HEK293 (cell line): ENCODE results near the gene CRYBA4.

Experiments used
- YY1 ChIP-seq: fragments of 450-650 bp; formaldehyde crosslinking; IDR thresholded peaks from 2 replicates; pipeline ENCODE4 v1.5.1; 2018; ENCODE audit warnings: missing biosample characterization, missing genetic modification characterization
- ZNF114 ChIP-seq: fragments of 450-650 bp; formaldehyde crosslinking; IDR thresholded peaks from 2 replicates; pipeline ENCODE4 v1.5.0; 2017; ENCODE audit warnings: missing biosample characterization, missing genetic modification characterization
- ZNF146 ChIP-seq: fragments of 450-650 bp; formaldehyde crosslinking; IDR thresholded peaks from 2 replicates; pipeline ENCODE4 v1.5.1; 2016; ENCODE audit warnings: missing biosample characterization, missing genetic modification characterization
- ZNF184 ChIP-seq: fragments of 450-650 bp; IDR thresholded peaks from 2 replicates; pipeline ENCODE4 v1.5.1; 2018; ENCODE audit warnings: missing biosample characterization, mild to moderate bottlenecking, missing genetic modification characterization
- ZNF274 ChIP-seq, 2 experiments: fragments of 200-500 bp in 1 of 2; fragments of 450-650 bp in 1 of 2; sonication (Bioruptor generic) in 1 of 2; formaldehyde crosslinking in 1 of 2; IDR thresholded peaks; 2 replicates each; pipeline versions ENCODE4 v1.5.1 to v1.6.1; 2014 to 2016; ENCODE audit warnings: borderline replicate concordance in 1 of 2, inconsistent platforms in 1 of 2, low read length in 1 of 2, missing biosample characterization in 1 of 2, missing genetic modification characterization in 1 of 2
- ZNF335 ChIP-seq: fragments of 450-650 bp; formaldehyde crosslinking; conservative IDR thresholded peaks from 2 replicates; pipeline ENCODE4 v1.5.1; 2016; ENCODE audit warnings: missing biosample characterization, missing genetic modification characterization
- ZNF391 ChIP-seq: fragments of 450-650 bp; formaldehyde crosslinking; IDR thresholded peaks from 2 replicates; pipeline ENCODE4 v1.5.1; 2016; ENCODE audit warnings: low read depth, missing biosample characterization, missing genetic modification characterization, borderline replicate concordance
- ZNF521 ChIP-seq: fragments of 450-650 bp; formaldehyde crosslinking; IDR thresholded peaks from 2 replicates; pipeline ENCODE4 v1.5.1; 2017; ENCODE audit warnings: missing biosample characterization, mild to moderate bottlenecking, missing genetic modification characterization
- TF ChIP-seq, protein P1 (sequence below): fragments of 450-650 bp; formaldehyde crosslinking; IDR thresholded peaks from 2 replicates; pipeline ENCODE4 v1.5.1; 2016; ENCODE audit warnings: missing biosample characterization, missing genetic modification characterization
- TF ChIP-seq, protein P2 (sequence below): fragments of 450-650 bp; formaldehyde crosslinking; IDR thresholded peaks from 2 replicates; pipeline ENCODE4 v1.5.1; 2016; ENCODE audit warnings: missing biosample characterization, missing genetic modification characterization
- TF ChIP-seq, protein P3 (sequence below): fragments of 450-650 bp; formaldehyde crosslinking; IDR thresholded peaks from 2 replicates; pipeline ENCODE4 v1.5.1; 2016; ENCODE audit warnings: missing biosample characterization, missing genetic modification characterization, borderline replicate concordance
- TF ChIP-seq, protein P4 (sequence below): IDR thresholded peaks from 2 replicates; pipeline ENCODE4 v1.6.1; 2011; ENCODE audit warnings: mild to moderate bottlenecking, low read depth, low read length, borderline replicate concordance
- TF ChIP-seq, protein P5 (sequence below): fragments of 450-650 bp; formaldehyde crosslinking; IDR thresholded peaks from 2 replicates; pipeline ENCODE4 v1.5.1; 2016; ENCODE audit warnings: missing biosample characterization, missing genetic modification characterization

DNA sequence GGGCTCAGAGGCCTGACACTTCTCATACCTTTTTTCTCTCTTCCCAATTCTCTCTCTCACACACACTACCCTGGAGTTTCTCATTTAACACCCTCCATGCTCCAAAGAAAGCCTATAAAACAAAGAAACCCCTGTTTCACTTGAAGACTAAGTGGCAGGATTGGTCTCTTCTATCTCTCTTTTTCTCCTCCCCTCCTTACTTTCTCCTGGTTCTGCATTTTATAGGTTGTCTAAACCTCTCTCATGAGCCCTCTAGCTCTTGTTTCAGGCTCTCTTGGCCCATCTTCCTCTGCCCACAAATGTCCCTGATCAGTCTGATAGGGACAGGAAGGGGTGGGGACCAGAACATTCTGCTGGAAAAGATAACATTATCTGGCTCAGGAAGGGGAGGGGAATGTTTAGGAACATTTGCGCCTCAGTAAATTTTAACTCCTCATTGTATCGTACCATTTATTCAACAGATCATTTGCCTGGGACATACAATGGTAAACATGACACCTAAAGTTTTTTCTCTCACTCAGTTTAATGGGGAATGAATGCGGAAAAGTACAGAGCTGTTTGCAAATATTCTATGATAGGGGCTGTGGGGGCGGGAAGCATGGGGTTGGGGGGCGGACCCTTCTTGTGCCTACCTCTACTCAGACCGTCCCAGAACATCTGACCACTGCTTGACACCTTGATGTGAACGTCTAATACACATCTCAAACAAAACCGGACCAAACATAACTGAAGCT, 10.8 kb downstream of the CRYBA4 start:
- no peak for TF ChIP-seq ZNF335
- no peak for TF ChIP-seq ZNF391
- TF ChIP-seq, protein P1, sequence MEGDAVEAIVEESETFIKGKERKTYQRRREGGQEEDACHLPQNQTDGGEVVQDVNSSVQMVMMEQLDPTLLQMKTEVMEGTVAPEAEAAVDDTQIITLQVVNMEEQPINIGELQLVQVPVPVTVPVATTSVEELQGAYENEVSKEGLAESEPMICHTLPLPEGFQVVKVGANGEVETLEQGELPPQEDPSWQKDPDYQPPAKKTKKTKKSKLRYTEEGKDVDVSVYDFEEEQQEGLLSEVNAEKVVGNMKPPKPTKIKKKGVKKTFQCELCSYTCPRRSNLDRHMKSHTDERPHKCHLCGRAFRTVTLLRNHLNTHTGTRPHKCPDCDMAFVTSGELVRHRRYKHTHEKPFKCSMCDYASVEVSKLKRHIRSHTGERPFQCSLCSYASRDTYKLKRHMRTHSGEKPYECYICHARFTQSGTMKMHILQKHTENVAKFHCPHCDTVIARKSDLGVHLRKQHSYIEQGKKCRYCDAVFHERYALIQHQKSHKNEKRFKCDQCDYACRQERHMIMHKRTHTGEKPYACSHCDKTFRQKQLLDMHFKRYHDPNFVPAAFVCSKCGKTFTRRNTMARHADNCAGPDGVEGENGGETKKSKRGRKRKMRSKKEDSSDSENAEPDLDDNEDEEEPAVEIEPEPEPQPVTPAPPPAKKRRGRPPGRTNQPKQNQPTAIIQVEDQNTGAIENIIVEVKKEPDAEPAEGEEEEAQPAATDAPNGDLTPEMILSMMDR (tag by site-specific recombination) = no peak
- no peak for TF ChIP-seq ZNF274 (IDR thresholded peaks at IDR 0.05; ENCODE audit: low read length)
- no peak for TF ChIP-seq ZNF274 (tag by site-specific recombination; IDR thresholded peaks at IDR 0.05; ENCODE audit: borderline replicate concordance)
- TF ChIP-seq, protein P2, sequence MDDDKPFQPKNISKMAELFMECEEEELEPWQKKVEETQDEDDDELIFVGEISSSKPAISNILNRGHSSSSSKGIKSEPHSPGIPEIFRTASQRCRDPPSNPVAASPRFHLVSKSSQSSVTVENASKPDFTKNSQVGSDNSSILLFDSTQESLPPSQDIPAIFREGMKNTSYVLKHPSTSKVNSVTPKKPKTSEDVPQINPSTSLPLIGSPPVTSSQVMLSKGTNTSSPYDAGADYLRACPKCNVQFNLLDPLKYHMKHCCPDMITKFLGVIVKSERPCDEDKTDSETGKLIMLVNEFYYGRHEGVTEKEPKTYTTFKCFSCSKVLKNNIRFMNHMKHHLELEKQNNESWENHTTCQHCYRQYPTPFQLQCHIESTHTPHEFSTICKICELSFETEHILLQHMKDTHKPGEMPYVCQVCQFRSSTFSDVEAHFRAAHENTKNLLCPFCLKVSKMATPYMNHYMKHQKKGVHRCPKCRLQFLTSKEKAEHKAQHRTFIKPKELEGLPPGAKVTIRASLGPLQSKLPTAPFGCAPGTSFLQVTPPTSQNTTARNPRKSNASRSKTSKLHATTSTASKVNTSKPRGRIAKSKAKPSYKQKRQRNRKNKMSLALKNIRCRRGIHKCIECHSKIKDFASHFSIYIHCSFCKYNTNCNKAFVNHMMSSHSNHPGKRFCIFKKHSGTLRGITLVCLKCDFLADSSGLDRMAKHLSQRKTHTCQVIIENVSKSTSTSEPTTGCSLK = no peak
- no peak for TF ChIP-seq ZNF184 (tag by site-specific recombination)
- TF ChIP-seq ZNF114 = no peak
- TF ChIP-seq, protein P3, sequence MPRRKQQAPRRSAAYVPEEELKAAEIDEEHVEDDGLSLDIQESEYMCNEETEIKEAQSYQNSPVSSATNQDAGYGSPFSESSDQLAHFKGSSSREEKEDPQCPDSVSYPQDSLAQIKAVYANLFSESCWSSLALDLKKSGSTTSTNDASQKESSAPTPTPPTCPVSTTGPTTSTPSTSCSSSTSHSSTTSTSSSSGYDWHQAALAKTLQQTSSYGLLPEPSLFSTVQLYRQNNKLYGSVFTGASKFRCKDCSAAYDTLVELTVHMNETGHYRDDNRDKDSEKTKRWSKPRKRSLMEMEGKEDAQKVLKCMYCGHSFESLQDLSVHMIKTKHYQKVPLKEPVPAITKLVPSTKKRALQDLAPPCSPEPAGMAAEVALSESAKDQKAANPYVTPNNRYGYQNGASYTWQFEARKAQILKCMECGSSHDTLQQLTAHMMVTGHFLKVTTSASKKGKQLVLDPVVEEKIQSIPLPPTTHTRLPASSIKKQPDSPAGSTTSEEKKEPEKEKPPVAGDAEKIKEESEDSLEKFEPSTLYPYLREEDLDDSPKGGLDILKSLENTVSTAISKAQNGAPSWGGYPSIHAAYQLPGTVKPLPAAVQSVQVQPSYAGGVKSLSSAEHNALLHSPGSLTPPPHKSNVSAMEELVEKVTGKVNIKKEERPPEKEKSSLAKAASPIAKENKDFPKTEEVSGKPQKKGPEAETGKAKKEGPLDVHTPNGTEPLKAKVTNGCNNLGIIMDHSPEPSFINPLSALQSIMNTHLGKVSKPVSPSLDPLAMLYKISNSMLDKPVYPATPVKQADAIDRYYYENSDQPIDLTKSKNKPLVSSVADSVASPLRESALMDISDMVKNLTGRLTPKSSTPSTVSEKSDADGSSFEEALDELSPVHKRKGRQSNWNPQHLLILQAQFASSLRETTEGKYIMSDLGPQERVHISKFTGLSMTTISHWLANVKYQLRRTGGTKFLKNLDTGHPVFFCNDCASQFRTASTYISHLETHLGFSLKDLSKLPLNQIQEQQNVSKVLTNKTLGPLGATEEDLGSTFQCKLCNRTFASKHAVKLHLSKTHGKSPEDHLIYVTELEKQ (tag by site-specific recombination) = no peak
- TF ChIP-seq ZNF521 (tag by site-specific recombination) = no peak
- TF ChIP-seq, protein P4, sequence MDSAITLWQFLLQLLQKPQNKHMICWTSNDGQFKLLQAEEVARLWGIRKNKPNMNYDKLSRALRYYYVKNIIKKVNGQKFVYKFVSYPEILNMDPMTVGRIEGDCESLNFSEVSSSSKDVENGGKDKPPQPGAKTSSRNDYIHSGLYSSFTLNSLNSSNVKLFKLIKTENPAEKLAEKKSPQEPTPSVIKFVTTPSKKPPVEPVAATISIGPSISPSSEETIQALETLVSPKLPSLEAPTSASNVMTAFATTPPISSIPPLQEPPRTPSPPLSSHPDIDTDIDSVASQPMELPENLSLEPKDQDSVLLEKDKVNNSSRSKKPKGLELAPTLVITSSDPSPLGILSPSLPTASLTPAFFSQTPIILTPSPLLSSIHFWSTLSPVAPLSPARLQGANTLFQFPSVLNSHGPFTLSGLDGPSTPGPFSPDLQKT = no peak
- no peak for TF ChIP-seq ZNF146
- TF ChIP-seq, protein P5, sequence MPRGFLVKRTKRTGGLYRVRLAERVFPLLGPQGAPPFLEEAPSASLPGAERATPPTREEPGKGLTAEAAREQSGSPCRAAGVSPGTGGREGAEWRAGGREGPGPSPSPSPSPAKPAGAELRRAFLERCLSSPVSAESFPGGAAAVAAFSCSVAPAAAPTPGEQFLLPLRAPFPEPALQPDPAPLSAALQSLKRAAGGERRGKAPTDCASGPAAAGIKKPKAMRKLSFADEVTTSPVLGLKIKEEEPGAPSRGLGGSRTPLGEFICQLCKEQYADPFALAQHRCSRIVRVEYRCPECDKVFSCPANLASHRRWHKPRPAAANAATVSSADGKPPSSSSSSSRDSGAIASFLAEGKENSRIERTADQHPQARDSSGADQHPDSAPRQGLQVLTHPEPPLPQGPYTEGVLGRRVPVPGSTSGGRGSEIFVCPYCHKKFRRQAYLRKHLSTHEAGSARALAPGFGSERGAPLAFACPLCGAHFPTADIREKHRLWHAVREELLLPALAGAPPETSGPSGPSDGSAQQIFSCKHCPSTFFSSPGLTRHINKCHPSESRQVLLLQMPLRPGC (tag by site-specific recombination) = no peak
- no peak for TF ChIP-seq YY1 (tag by site-specific recombination)
